Rectal smooth muscle tissue (tissue), 1 donor: ENCODE results near the gene CD180.

ENCODE experiments used
- H3K27ac ChIP-seq: one replicate; pipeline ENCODE4 v1.7.0; 2013; ENCODE audit warnings: low read depth, low read length, inconsistent platforms
- H3K27me3 ChIP-seq: one replicate; pipeline ENCODE4 v1.7.0; 2013; ENCODE audit warnings: low read length; ENCODE audit not compliant: control insufficient read depth, insufficient read depth
- H3K36me3 ChIP-seq: one replicate; pipeline ENCODE4 v1.7.0; 2013; ENCODE audit warnings: low read length; ENCODE audit not compliant: control insufficient read depth, insufficient read depth
- H3K4me1 ChIP-seq: one replicate; pipeline ENCODE4 v1.7.0; 2013; ENCODE audit warnings: low read length; ENCODE audit not compliant: control insufficient read depth, insufficient read depth
- H3K4me3 ChIP-seq: one replicate; pipeline ENCODE4 v1.7.0; 2013; ENCODE audit warnings: low read length
- H3K9ac ChIP-seq: one replicate; pipeline ENCODE4 v1.7.0; 2013; ENCODE audit warnings: low read length

CD180 gene

DNA sequence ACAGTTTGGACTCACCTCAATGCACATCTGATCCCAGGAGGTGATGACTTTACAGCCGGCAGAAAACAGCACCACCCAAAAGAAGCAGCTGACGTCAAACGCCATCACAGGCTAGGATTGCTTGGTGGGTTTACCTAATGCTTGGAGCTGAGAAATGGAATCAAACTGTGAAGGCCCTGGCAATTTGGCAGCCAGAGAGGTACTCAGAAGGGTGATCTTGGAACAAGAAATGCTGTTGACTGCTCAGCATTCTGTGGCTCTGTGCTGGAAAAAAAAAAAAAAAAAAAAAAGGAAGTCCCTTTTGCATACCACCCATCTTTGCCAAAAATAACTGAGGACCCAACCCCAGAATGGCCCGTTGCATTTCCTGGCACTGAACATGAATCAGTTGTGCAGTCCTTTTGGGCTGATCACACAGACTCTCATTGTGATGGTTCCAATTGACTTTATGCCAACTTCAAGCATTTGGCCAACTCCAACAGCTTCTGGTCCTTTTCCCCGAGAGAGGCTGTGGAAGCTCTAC, at the start of gene CD180:
Gene CD180 (minus strand): TSS at position 263 of the 523 bp plus-strand sequence. CDS start 158 bp downstream, at position 105.
- Histone ChIP-seq H3K4me3 (peak within 1 kb of the TSS; percentile 29), H3K9ac (no peak within 1 kb of the TSS), H3K27me3 (no peaks in the 10 kb centered on the region), H3K27ac (no peak within 1 kb of the TSS), H3K36me3 (no peaks in the 10 kb centered on the region), H3K4me1 (no peaks in the 10 kb centered on the region)

DNA sequence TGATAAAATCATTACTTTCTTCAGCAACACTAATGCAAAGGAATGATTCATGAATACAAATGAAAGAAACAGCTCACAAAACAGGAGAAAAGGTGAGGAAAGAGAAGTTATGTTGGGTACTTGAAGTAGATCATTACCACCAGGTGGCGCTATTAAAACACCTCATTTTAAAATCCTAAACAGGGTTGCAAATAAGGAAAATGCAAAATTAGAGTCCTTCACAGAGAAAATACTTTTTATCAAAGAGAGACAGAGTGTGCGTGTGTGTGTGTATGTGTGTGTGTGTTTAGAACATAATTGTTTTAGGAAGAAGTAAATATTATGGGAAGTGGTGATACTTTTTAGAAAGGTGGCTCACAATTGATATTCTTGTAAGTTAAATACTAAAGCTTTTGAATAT, 49.5 kb upstream of the CD180 start:
- H3K36me3 ChIP-seq, result no peaks in the 10 kb centered on the region
- H3K4me1 ChIP-seq, result peaks cover 17% of the 10 kb centered on the region
- H3K27me3 ChIP-seq, result no peaks in the 10 kb centered on the region
- peak overlapping the region; percentile 26 for H3K27ac ChIP-seq
- H3K9ac ChIP-seq, result no peak overlapping the region
- no peak overlapping the region for H3K4me3 ChIP-seq

DNA sequence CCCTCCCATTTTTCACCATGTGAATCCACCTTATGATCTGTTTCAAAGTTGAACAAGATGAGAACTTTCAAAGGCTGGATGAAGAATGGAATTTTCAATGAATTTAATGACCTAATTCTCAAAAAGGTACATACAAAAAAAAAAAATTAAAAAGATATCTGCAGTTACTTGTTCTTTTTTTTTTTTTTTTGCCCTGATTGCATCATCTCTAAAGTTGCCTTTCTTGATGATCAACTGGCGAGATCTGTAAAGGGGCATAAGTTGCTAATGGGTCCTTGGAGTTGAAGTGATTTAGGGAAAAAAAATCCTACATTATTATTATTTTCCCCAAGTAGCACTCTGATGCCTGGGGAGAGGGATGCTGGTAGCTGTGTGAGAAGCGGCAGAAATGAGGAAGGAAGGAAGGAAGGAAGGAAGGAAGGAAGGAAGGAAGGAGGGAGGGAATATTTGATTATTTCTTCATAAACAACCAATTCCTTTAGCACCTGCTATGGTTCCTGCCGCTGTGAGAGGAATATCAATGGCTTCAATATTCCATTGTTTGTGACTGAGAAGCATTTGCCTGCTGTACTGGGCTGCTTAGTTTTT, 48.8 kb upstream of the CD180 start:
- Histone ChIP-seq H3K4me3 (no peak overlapping the region), H3K4me1 (peaks cover 20% of the 10 kb centered on the region), H3K36me3 (no peaks in the 10 kb centered on the region), H3K27ac (peak overlapping the region; percentile 26), H3K9ac (no peak overlapping the region), H3K27me3 (no peaks in the 10 kb centered on the region)

GRCh38 chr5:67244345-67244793, 47.8 kb upstream of the CD180 start:
- no peaks in the 10 kb centered on the region for H3K36me3 ChIP-seq
- H3K27me3 ChIP-seq, result no peaks in the 10 kb centered on the region
- no peak overlapping the region for H3K27ac ChIP-seq
- no peak overlapping the region for H3K9ac ChIP-seq
- no peak overlapping the region for H3K4me3 ChIP-seq
- peaks cover 20% of the 10 kb centered on the region for H3K4me1 ChIP-seq

DNA sequence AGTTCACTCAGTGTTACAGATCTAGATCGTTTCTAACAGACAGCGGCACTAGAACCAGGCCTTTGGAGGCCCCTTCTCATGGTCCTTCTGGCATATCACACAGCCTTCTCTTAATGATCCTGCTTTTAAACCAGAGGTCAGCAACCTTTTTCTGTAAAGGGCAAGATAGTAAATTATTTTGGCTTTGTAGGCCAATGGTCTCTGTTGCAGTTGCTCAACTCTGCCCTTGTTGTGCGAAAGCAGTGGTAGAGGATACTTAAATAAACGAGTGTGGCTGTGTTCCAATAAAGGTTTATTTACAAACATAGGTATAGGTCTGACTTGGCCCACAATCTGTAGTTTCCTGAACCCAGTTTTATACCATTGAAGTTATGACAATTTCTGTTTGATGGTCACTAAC, 47.3 kb upstream of the CD180 start:
- Histone ChIP-seq H3K4me3 (no peak overlapping the region), H3K27ac (no peak overlapping the region), H3K27me3 (no peaks in the 10 kb centered on the region), H3K9ac (no peak overlapping the region), H3K36me3 (no peaks in the 10 kb centered on the region), H3K4me1 (peaks cover 23% of the 10 kb centered on the region)

GRCh38 chr5:67243349-67243748, 46.8 kb upstream of the CD180 start:
- no peak overlapping the region for H3K9ac ChIP-seq

DNA sequence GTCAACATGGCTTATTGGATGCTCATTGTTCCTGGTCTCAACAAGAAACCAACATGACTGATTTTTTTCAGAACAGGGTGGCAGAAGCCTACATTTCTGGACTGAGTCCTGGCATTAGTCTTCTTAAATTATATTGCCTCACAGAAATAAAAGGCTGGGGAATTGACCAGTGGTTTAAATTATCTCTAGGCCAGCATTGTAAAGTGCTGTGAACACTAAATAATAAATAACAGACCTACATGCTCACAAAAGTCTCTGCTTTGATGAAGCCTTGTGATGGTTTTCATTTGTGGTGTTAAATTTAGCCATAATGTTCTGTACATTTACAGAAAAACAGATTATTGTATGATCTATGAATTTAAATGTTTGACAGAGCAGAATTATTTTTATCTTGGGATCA, 44.7 kb upstream of the CD180 start:
- Histone ChIP-seq H3K4me1 (peaks cover 23% of the 10 kb centered on the region), H3K27me3 (no peaks in the 10 kb centered on the region), H3K27ac (peak overlapping the region; percentile 62), H3K9ac (no peak overlapping the region), H3K4me3 (no peak overlapping the region), H3K36me3 (no peaks in the 10 kb centered on the region)

More at GRCh38 chr5:67243349-67243748, 46.8 kb upstream of the CD180 start:
- H3K4me3 ChIP-seq, result no peak overlapping the region
- H3K4me1 ChIP-seq, result peaks cover 20% of the 10 kb centered on the region
- no peak overlapping the region for H3K27ac ChIP-seq
- H3K36me3 ChIP-seq, result no peaks in the 10 kb centered on the region
- no peaks in the 10 kb centered on the region for H3K27me3 ChIP-seq

- Histone ChIP-seq H3K27me3 (no peaks in the 10 kb centered on the region), H3K9ac (no peak overlapping the region), H3K4me3 (no peak overlapping the region), H3K36me3 (no peaks in the 10 kb centered on the region), H3K4me1 (peaks cover 22% of the 10 kb centered on the region), H3K27ac (peak overlapping the region; percentile 62)
These were observed 44.2 kb upstream of the CD180 start for GRCh38 chr5:67240846-67241245.

DNA sequence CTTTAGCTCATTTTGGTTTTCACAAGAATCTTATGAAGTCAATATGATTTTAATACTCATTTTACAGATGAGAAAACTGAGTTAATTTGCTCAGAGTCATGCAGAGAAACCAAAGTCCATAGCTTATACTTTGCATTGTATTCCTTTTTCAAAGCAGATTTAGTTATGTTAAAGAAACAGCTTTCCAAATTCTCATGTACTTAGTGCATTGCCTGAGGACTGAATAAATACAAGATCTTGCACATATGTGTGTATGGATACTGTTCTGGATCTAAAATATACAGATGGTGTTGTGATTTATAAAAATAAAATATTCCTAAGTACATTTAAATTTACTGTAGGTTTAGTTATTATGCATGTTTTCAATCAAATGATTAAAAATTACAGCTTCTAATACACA, 43.5 kb upstream of the CD180 start:
- H3K27ac ChIP-seq, result peak overlapping the region; percentile 76

DNA sequence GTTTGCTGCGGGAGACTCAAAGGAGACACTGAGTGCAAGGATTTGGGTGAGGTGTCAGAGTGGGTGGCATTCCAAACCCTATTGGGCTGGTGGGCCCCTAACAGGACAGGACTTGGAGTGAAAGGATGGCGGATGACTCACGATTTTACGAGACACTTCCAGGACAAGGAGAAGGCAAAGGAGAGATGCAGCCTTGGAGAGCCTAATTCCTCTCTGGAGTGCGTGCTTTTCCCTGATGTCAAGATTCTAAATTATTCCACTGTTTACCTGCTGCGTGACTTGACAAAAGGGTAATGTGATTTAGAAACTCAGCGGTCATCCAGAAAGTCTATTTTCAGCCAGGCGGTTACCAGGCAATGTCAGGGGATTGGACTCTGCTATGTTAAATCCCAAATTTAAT, 41.6 kb upstream of the CD180 start:
- Histone ChIP-seq H3K4me3 (no peak overlapping the region), H3K9ac (no peak overlapping the region), H3K4me1 (peaks cover 32% of the 10 kb centered on the region), H3K36me3 (no peaks in the 10 kb centered on the region), H3K27ac (peak overlapping the region; percentile 76), H3K27me3 (no peaks in the 10 kb centered on the region)

More for the DNA sequence above, 43.5 kb upstream of the CD180 start:
- H3K9ac ChIP-seq, result no peak overlapping the region
- H3K4me1 ChIP-seq, result peaks cover 27% of the 10 kb centered on the region
- H3K27me3 ChIP-seq, result no peaks in the 10 kb centered on the region
- no peak overlapping the region for H3K4me3 ChIP-seq
- no peaks in the 10 kb centered on the region for H3K36me3 ChIP-seq

GRCh38 chr5:67235399-67236110, 39.0 kb upstream of the CD180 start:
- Histone ChIP-seq H3K27me3 (no peaks in the 10 kb centered on the region), H3K36me3 (no peaks in the 10 kb centered on the region), H3K27ac (peak overlapping the region; percentile 44), H3K4me3 (no peak overlapping the region), H3K4me1 (peaks cover 25% of the 10 kb centered on the region), H3K9ac (no peak overlapping the region)

GRCh38 chr5:67234671-67235176, 38.1 kb upstream of the CD180 start:
- Histone ChIP-seq H3K9ac (no peak overlapping the region), H3K4me1 (peaks cover 25% of the 10 kb centered on the region), H3K27ac (peak overlapping the region; percentile 73), H3K4me3 (no peak overlapping the region), H3K36me3 (no peaks in the 10 kb centered on the region), H3K27me3 (no peaks in the 10 kb centered on the region)
